Endothelial cell of umbilical vein (primary cell): ENCODE measurements around the gene ZCWPW1. TPM values are rescaled to one million over a fixed set of nuclear protein-coding genes. Genes with fewer than 3 reads are reported as not detected.
"Not testable (repeated sequence)": the region's sequence is repeated elsewhere in the genome, so short reads cannot be mapped to it uniquely, and the experiment has no call there.

Experiments
- BruUV-seq: library from RNA; stranded (reverse); fragments of 400-500 nt; replicated peaks from 2 replicates; lab custom pipeline; 2021; lab: Mats Ljungman, UMichigan
- CTCF ChIA-PET: fragments of 300-600, 350-600 bp; sonication (Branson Sonifier 250); formaldehyde crosslinking; loops from one replicate; lab custom pipeline; 2021; ENCODE audit warnings: antibody characterized with exemption, inconsistent platforms; lab: Charles Lee
- POLR2A ChIA-PET: fragments of 300-600, 350-600 bp; sonication (Branson Sonifier 250); formaldehyde crosslinking; loops from one replicate; lab custom pipeline; 2021; ENCODE audit warnings: antibody characterized with exemption, inconsistent platforms; lab: Charles Lee
- DNase-seq: peaks from one replicate; pipeline ENCODE4 v3.0.0-alpha.2; 2011; ENCODE audit warnings: low read depth, low spot score
- FAIRE-seq: peaks from 2 replicates; lab custom pipeline; 2011; peaks lifted over from hg19 to GRCh38; lab: Jason Lieb, UNC
- H2AFZ ChIP-seq: 2 replicates; pipeline ENCODE4 v1.6.0; 2012; ENCODE audit warnings: low read depth, low read length, control low read depth, inconsistent platforms
- H3K27ac ChIP-seq: 2 replicates; pipeline ENCODE4 v1.5.1; 2011; ENCODE audit warnings: low read depth, mild to moderate bottlenecking, control low read depth, low read length, moderate library complexity; ENCODE audit not compliant: insufficient read depth
- H3K27me3 ChIP-seq, 2 experiments: 2 replicates each; pipeline versions ENCODE4 v1.6.0 to v1.6.1; 2011; ENCODE audit warnings: low read length in 2 of 2, mixed read lengths in 1 of 2; ENCODE audit not compliant: control insufficient read depth in 2 of 2, insufficient read depth in 2 of 2
- H3K36me3 ChIP-seq, 2 experiments: 2 replicates in 1 of 2; 3 replicates in 1 of 2; pipeline ENCODE4 v1.5.1; 2011; ENCODE audit warnings: low read length in 2 of 2, mild to moderate bottlenecking in 1 of 2, moderate library complexity in 1 of 2; ENCODE audit not compliant: control insufficient read depth in 2 of 2, insufficient read depth in 2 of 2; ENCODE audit errors: extremely low read depth in 1 of 2
- H3K4me1 ChIP-seq: 3 replicates; pipeline ENCODE4 v1.5.1; 2011; ENCODE audit warnings: mild to moderate bottlenecking, low read length; ENCODE audit not compliant: control insufficient read depth, insufficient read depth; ENCODE audit errors: extremely low read depth
- H3K4me2 ChIP-seq: 2 replicates; pipeline ENCODE4 v1.6.1; 2011; ENCODE audit warnings: low read length, control low read depth, mixed read lengths; ENCODE audit not compliant: insufficient read depth
- H3K4me3 ChIP-seq, 3 experiments: fragments of 200-600 bp in 1 of 3; sonication (generic), shearing (Covaris generic) in 1 of 3; replicated peaks in 1 of 3; 2 replicates each; pipeline ENCODE4 v1.5.1; 2011 to 2016; ENCODE audit warnings: control low read depth in 3 of 3, low read length in 3 of 3, mild to moderate bottlenecking in 2 of 3, inconsistent platforms in 1 of 3, low read depth in 1 of 3, moderate library complexity in 1 of 3; ENCODE audit not compliant: insufficient read depth in 1 of 3
- H3K79me2 ChIP-seq: 2 replicates; pipeline ENCODE4 v1.6.0; 2012; ENCODE audit warnings: low read length, inconsistent platforms; ENCODE audit not compliant: control insufficient read depth, insufficient read depth
- H3K9ac ChIP-seq: replicated peaks from 2 replicates; pipeline ENCODE3; 2011; ENCODE audit warnings: low read length, control low read depth; ENCODE audit not compliant: insufficient read depth; ENCODE audit errors: extremely low read depth
- H3K9me1 ChIP-seq: replicated peaks from 3 replicates; pipeline ENCODE4 v1.6.0; 2011; ENCODE audit warnings: mild to moderate bottlenecking, low read length; ENCODE audit not compliant: control insufficient read depth, insufficient read depth; ENCODE audit errors: extremely low read depth
- H3K9me3 ChIP-seq: replicated peaks from 2 replicates; pipeline ENCODE4 v1.5.1; 2012; ENCODE audit warnings: low read length, inconsistent platforms; ENCODE audit not compliant: control insufficient read depth, insufficient read depth
- H4K20me1 ChIP-seq: replicated peaks from 2 replicates; pipeline ENCODE3; 2011; ENCODE audit warnings: mild to moderate bottlenecking, low read length; ENCODE audit not compliant: control insufficient read depth, insufficient read depth; ENCODE audit errors: extremely low read depth
- FOS ChIP-seq: IDR thresholded peaks from 2 replicates; pipeline ENCODE4 v1.6.1; 2011; ENCODE audit warnings: mild to moderate bottlenecking, low read length, moderate library complexity, borderline replicate concordance; ENCODE audit not compliant: insufficient read depth
- GATA2 ChIP-seq: IDR thresholded peaks from 2 replicates; pipeline ENCODE4 v1.7.0; 2011; ENCODE audit warnings: low read depth, mild to moderate bottlenecking, moderate library complexity, mixed read lengths, low read length; ENCODE audit not compliant: insufficient read length, insufficient read depth
- dilution Hi-C: fragments of 300-500 bp; cut with MboI; formaldehyde crosslinking; loops from one replicate; pipeline ENCODE4 v1.15.0; 2019; ENCODE audit warnings: low sequenced_read_pairs; ENCODE audit not compliant: extremely low pct_ligation_motif_present
- intact Hi-C: fragments of 100-400 bp; cut with micrococcal nuclease; formaldehyde crosslinking; loops from one replicate; pipeline ENCODE4 v1.10.0; 2022
- polyA plus RNA-seq, 4 experiments: library from polyadenylated mRNA; depleted of rRNA in 3 of 4; stranded (reverse) in 3 of 4; unstranded in 1 of 4; fragments of >200 nt; gene quantifications; 2 replicates each; pipeline versions ENCODE4 v1.2.1 to v1.2.3, GENCODE V29; 2011 to 2012; ENCODE audit warnings: missing spikeins in 1 of 4
- total RNA-seq: library from RNA; stranded (reverse); gene quantifications from 2 replicates; pipeline ENCODE4 v1.2.3, GENCODE V29; 2021
- TF ChIP-seq, protein P1 (sequence below): IDR thresholded peaks from 2 replicates; pipeline ENCODE4 v1.6.1; 2011; ENCODE audit not compliant: insufficient read depth, insufficient read length
- TF ChIP-seq, protein P2 (sequence below), 2 donors: IDR thresholded peaks; 1 replicate in 1 of 2; 2 replicates in 1 of 2; pipeline ENCODE4 v1.5.1; 2011; ENCODE audit warnings: low read length in 2 of 2, mild to moderate bottlenecking in 2 of 2, moderate library complexity in 2 of 2, control low read depth in 1 of 2, inconsistent platforms in 1 of 2, low read depth in 1 of 2; ENCODE audit not compliant: insufficient read depth in 1 of 2; ENCODE audit errors: extremely low read depth in 1 of 2

ZCWPW1 gene
- total and polyA plus RNA-seq, 2 donors (not counting 3 experiments of a cell fraction or from before 2014, with no cell fraction given), result 0.31 to 0.32 TPM

DNA sequence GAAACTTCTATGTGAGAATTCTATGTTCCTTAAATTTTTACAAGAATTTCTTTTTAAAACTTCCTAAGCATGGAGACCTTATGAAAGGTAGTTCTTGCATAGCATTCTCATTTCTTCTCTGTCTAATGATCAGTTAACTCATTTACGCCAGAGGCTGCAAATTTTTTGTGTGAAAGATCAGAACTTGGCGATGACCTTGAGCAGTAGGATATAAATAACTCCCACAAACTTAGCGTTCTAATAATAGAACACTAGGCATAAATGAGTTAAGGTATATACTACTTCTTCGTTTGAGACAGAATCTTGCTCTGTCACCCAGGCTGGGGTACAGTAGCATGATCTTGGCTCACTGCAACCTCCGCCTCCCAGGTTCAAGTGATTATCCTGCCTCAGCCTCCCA lies 41.6 kb downstream of the ZCWPW1 start:
- no peak overlapping the region for H3K4me2 ChIP-seq
- dilution Hi-C loops, result no loop called here

DNA sequence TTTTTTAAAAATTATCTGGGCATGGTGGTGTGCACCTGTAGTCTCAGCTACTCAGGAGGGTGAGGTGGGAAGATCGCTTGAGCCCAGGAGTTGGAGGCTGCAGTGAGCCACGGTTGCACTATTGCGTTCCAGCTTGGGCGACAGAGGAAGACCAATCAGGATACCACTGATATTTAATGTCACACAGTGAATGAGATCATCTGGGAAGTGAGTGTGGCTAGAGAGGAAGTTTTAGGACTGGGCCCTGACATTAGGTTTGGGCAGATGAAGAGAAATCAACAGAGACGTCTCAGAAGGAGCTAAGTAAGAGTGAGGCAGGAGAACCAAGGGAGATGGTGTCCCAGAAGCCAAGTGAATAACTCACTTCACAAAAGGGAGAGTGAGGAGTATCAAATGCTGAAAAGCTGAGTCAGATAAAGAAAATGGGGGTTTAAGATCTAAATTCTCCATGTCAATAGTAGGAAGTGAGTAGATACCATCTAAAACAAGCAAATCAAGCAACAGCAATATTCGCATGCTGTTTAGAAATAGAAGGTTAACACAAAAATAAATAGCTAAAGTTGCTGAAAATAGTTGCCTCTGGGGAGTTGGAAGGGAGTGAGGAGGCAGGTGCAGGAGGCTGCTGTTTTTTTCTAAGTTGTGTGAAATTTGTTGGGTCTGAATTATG lies 43.7 kb downstream of the ZCWPW1 start:
- ChIA-PET CTCF (interaction anchor here (0.7 to 2.3 kb wide), 2 partner anchors 10 to 23 kb away, joined by 3 to 12 read pairs; no protein-coding TSS in a partner anchor), POLR2A (no interaction called here)
- H3K36me3 ChIP-seq, result no peaks in the 10 kb centered on the region
- TF ChIP-seq FOS (no peak), GATA2 (no peak)
- TF ChIP-seq, protein P1, sequence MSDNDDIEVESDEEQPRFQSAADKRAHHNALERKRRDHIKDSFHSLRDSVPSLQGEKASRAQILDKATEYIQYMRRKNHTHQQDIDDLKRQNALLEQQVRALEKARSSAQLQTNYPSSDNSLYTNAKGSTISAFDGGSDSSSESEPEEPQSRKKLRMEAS, result no peak
- dilution Hi-C loops (no loop called here), intact Hi-C loops (no loop called here)
- H3K4me2 ChIP-seq, result no peak overlapping the region
- no peaks in the 10 kb centered on the region for H3K9me1 ChIP-seq
- no peak overlapping the region for H3K4me3 ChIP-seq
- FAIRE-seq (peak; percentile 24), DNase-seq (peak; percentile 11)
- H3K9me3 ChIP-seq, result no peaks in the 10 kb centered on the region
- no peaks in the 10 kb centered on the region for H3K79me2 ChIP-seq
- H4K20me1 ChIP-seq, result no peaks in the 10 kb centered on the region
- H3K27ac ChIP-seq, result no peak overlapping the region
- no TSS peak for BruUV-seq
- peak overlapping the region; percentile 96 for H2AFZ ChIP-seq
- H3K27me3 ChIP-seq, result peaks cover 4 to 7% of the 10 kb centered on the region in 2 experiments
- H3K9ac ChIP-seq, result no peak overlapping the region
- H3K4me1 ChIP-seq, result peaks cover 6% of the 10 kb centered on the region

More for the DNA sequence above, 41.6 kb downstream of the ZCWPW1 start:
- Histone ChIP-seq H3K27ac (no peak overlapping the region), H3K9me1 (no peaks in the 10 kb centered on the region), H3K79me2 (no peaks in the 10 kb centered on the region), H3K9me3 (no peaks in the 10 kb centered on the region), H3K9ac (no peak overlapping the region), H2AFZ (no peak overlapping the region), H3K4me1 (peaks cover 6% of the 10 kb centered on the region), H3K4me3 (no peak overlapping the region), H4K20me1 (no peaks in the 10 kb centered on the region), H3K36me3 (no peaks in the 10 kb centered on the region), H3K27me3 (peaks cover 7 to 10% of the 10 kb centered on the region in 2 experiments)
- TF ChIP-seq, protein P2, sequence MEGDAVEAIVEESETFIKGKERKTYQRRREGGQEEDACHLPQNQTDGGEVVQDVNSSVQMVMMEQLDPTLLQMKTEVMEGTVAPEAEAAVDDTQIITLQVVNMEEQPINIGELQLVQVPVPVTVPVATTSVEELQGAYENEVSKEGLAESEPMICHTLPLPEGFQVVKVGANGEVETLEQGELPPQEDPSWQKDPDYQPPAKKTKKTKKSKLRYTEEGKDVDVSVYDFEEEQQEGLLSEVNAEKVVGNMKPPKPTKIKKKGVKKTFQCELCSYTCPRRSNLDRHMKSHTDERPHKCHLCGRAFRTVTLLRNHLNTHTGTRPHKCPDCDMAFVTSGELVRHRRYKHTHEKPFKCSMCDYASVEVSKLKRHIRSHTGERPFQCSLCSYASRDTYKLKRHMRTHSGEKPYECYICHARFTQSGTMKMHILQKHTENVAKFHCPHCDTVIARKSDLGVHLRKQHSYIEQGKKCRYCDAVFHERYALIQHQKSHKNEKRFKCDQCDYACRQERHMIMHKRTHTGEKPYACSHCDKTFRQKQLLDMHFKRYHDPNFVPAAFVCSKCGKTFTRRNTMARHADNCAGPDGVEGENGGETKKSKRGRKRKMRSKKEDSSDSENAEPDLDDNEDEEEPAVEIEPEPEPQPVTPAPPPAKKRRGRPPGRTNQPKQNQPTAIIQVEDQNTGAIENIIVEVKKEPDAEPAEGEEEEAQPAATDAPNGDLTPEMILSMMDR (IDR thresholded peaks at IDR 0.05; ENCODE audit: extremely low read depth in 1 of 2, insufficient read depth in 1 of 2, low read depth in 1 of 2, low read length in 2 of 2), result no peak
- DNase-seq (no peak), FAIRE-seq (no peak)
- intact Hi-C loops, result no loop called here
- CTCF ChIA-PET, result interaction anchor here (1.0 kb wide), 1 partner anchor 21 kb away, joined by 3 read pairs; no protein-coding TSS in a partner anchor
- no TSS peak for BruUV-seq
- POLR2A ChIA-PET, result no interaction called here

DNA sequence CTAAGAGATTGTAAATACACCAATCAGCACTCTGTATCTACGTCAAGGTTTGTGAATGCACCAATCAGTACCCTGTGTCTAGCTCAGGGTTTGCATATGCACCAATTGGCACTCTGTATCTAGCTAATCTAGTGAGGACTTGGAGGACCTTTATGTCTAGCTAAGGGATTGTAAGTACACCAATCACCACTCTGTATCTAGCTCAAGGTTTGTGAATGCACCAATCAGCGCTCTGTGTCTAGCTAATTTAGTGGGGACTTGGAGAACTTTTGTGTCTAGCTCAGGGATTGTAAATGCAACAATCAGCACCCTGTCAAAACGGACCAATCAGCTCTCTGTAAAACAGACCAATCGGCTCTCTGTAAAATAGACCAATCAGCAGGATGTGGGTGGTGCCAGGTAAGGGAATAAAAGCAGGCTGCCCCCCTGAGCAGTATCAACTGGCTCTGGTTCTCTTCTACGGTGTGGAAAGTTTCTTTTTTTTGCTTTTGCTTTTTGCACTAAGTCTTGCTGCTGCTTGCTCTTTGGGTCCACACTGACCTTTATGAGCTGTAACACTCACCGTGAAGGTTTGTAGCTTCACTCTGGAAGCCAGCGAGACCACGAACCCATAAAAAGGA lies 46.2 kb downstream of the ZCWPW1 start:
- H3K79me2 ChIP-seq, FAIRE-seq, H4K20me1 ChIP-seq, H2AFZ ChIP-seq, H3K4me1 ChIP-seq, H3K27ac ChIP-seq, intact Hi-C loops, H3K9me3 ChIP-seq, H3K9me1 ChIP-seq, H3K36me3 ChIP-seq, H3K27me3 ChIP-seq, POLR2A ChIA-PET, H3K9ac ChIP-seq, dilution Hi-C loops, DNase-seq, BruUV-seq, H3K4me3 ChIP-seq, H3K4me2 ChIP-seq: not testable (repeated sequence)
- CTCF ChIA-PET, result interaction anchor here (1.4 to 2.9 kb wide), 2 partner anchors 25 to 192 kb away, joined by 3 to 12 read pairs; no protein-coding TSS in a partner anchor
